Activated T-cell treated with anti-CD3 and anti-CD28 coated beads, Interleukin-2, amount 50 U/mL, for 4 hours (primary cell): ENCODE measurements around the gene SIGLEC6. TPM values are rescaled to one million over a fixed set of nuclear protein-coding genes. Genes with fewer than 3 reads are reported as not detected.
"Not testable (repeated sequence)": the region's sequence is repeated elsewhere in the genome, so short reads cannot be mapped to it uniquely, and the experiment has no call there.

Experiments used
- ATAC-seq, 2 donors: fragments of 200-7000 bp; cut with Tn5 transposase; one replicate each; pipeline ENCODE4 v1.10.0; 2021
- DNase-seq: peaks from one replicate; pipeline ENCODE4 v3.0.0-alpha.2; 2020
- H3K27me3 Mint-ChIP-seq: one replicate; pipeline ENCODE4 v1.8.0; 2021; ENCODE audit warnings: low read depth, mixed read lengths
- H3K36me3 Mint-ChIP-seq: one replicate; pipeline ENCODE4 v1.8.0; 2022; ENCODE audit warnings: mixed read lengths; ENCODE audit not compliant: insufficient read depth
- H3K4me1 Mint-ChIP-seq: one replicate; pipeline ENCODE4 v1.8.0; 2021; ENCODE audit warnings: low read depth, mixed read lengths
- H3K4me3 Mint-ChIP-seq: one replicate; pipeline ENCODE4 v1.8.0; 2021; ENCODE audit warnings: mild to moderate bottlenecking, moderate library complexity, mixed read lengths
- H3K9me3 Mint-ChIP-seq: one replicate; pipeline ENCODE4 v1.8.0; 2021; ENCODE audit warnings: mixed read lengths
- total RNA-seq, 3 donors: library from RNA; stranded (reverse); gene quantifications; one replicate each; pipeline ENCODE4 v1.2.1, GENCODE V29; 2021

The SIGLEC6 gene
- total RNA-seq, 3 donors from 2014 or later: 0.32 TPM; not detected in 2

- peaks cover 14% of the 10 kb centered on the region for H3K27me3 Mint-ChIP-seq
- ATAC-seq (no peak), DNase-seq (no peak)
- H3K9me3 Mint-ChIP-seq: peaks cover 8% of the 10 kb centered on the region
- no peaks in the 10 kb centered on the region for H3K36me3 Mint-ChIP-seq
- H3K4me1 Mint-ChIP-seq: no peaks in the 10 kb centered on the region
- no peak overlapping the region for H3K4me3 Mint-ChIP-seq
Observed at GRCh38 chr19:51508059-51508733, 23.3 kb downstream of the SIGLEC6 start.

GRCh38 chr19:51507640-51508058 is 23.8 kb downstream of the SIGLEC6 start:
- ATAC-seq (no peak), DNase-seq (no peak)
- Mint-ChIP-seq H3K4me3 (no peak overlapping the region), H3K9me3 (peaks cover 8% of the 10 kb centered on the region), H3K27me3 (peaks cover 9% of the 10 kb centered on the region), H3K4me1 (no peaks in the 10 kb centered on the region), H3K36me3 (no peaks in the 10 kb centered on the region)

- ATAC-seq (no peak), DNase-seq (no peak)
- no peaks in the 10 kb centered on the region for H3K4me1 Mint-ChIP-seq
- H3K4me3 Mint-ChIP-seq: no peak overlapping the region
- H3K36me3 Mint-ChIP-seq: no peaks in the 10 kb centered on the region
- peaks cover 10% of the 10 kb centered on the region for H3K27me3 Mint-ChIP-seq
- peaks cover 8% of the 10 kb centered on the region for H3K9me3 Mint-ChIP-seq
Observed at GRCh38 chr19:51507192-51507591, 24.3 kb downstream of the SIGLEC6 start.

GRCh38 chr19:51505904-51506303 is 25.6 kb downstream of the SIGLEC6 start:
- H3K4me1 Mint-ChIP-seq: peaks cover 9% of the 10 kb centered on the region
- no peak overlapping the region for H3K4me3 Mint-ChIP-seq
- ATAC-seq: no peak
- no peaks in the 10 kb centered on the region for H3K36me3 Mint-ChIP-seq
- DNase-seq: no peak
- H3K27me3 Mint-ChIP-seq: peaks cover 13% of the 10 kb centered on the region
- H3K9me3 Mint-ChIP-seq: peaks cover 8% of the 10 kb centered on the region

GRCh38 chr19:51503896-51504295 is 27.6 kb downstream of the SIGLEC6 start:
- no peaks in the 10 kb centered on the region for H3K36me3 Mint-ChIP-seq
- H3K27me3 Mint-ChIP-seq: peaks cover 8% of the 10 kb centered on the region
- ATAC-seq: no peak
- DNase-seq: no peak
- no peak overlapping the region for H3K4me3 Mint-ChIP-seq
- H3K4me1 Mint-ChIP-seq: peaks cover 9% of the 10 kb centered on the region
- peaks cover 8% of the 10 kb centered on the region for H3K9me3 Mint-ChIP-seq

GRCh38 chr19:51503286-51503817 is 28.1 kb downstream of the SIGLEC6 start:
- H3K36me3 Mint-ChIP-seq: no peaks in the 10 kb centered on the region
- ATAC-seq (no peak), DNase-seq (no peak)
- H3K4me1 Mint-ChIP-seq: peaks cover 10% of the 10 kb centered on the region
- H3K9me3 Mint-ChIP-seq: peaks cover 8% of the 10 kb centered on the region
- no peak overlapping the region for H3K4me3 Mint-ChIP-seq
- H3K27me3 Mint-ChIP-seq: peaks cover 6% of the 10 kb centered on the region

GRCh38 chr19:51501594-51502263 is 29.7 kb downstream of the SIGLEC6 start, which contains the start of gene SIGLEC12:
Gene SIGLEC12 (minus strand): TSS chr19:51501800. CDS start chr19:51501733, 67 bp downstream.
- peaks cover 6% of the 10 kb centered on the region for H3K27me3 Mint-ChIP-seq
- ATAC-seq (peak; percentile 43 to 62), DNase-seq (no peak)
- H3K9me3 Mint-ChIP-seq: peaks cover 8% of the 10 kb centered on the region
- peaks cover 10% of the 10 kb centered on the region for H3K4me1 Mint-ChIP-seq
- peak within 1 kb of the TSS; percentile 20 for H3K4me3 Mint-ChIP-seq
- no peaks in the 10 kb centered on the region for H3K36me3 Mint-ChIP-seq

- peaks cover 10% of the 10 kb centered on the region for H3K4me1 Mint-ChIP-seq
- DNase-seq, ATAC-seq, H3K27me3 Mint-ChIP-seq, H3K36me3 Mint-ChIP-seq, H3K4me3 Mint-ChIP-seq, H3K9me3 Mint-ChIP-seq: not testable (repeated sequence)
Observed at GRCh38 chr19:51500931-51501330, 30.5 kb downstream of the SIGLEC6 start.

GRCh38 chr19:51497666-51498065 is 33.8 kb downstream of the SIGLEC6 start:
- Mint-ChIP-seq H3K27me3 (peaks cover 12% of the 10 kb centered on the region), H3K4me3 (no peak overlapping the region), H3K36me3 (no peaks in the 10 kb centered on the region), H3K4me1 (peaks cover 10% of the 10 kb centered on the region), H3K9me3 (no peaks in the 10 kb centered on the region)
- DNase-seq (no peak), ATAC-seq (no peak)

GRCh38 chr19:51493776-51494175 is 37.7 kb downstream of the SIGLEC6 start:
- peaks cover 10% of the 10 kb centered on the region for H3K4me1 Mint-ChIP-seq
- H3K27me3 Mint-ChIP-seq: peaks cover 11% of the 10 kb centered on the region
- H3K36me3 Mint-ChIP-seq: no peaks in the 10 kb centered on the region
- no peak overlapping the region for H3K4me3 Mint-ChIP-seq
- ATAC-seq (no peak), DNase-seq (no peak)
- no peaks in the 10 kb centered on the region for H3K9me3 Mint-ChIP-seq

GRCh38 chr19:51491586-51491985 is 39.9 kb downstream of the SIGLEC6 start:
- Mint-ChIP-seq H3K4me3 (no peak overlapping the region), H3K27me3 (peaks cover 9% of the 10 kb centered on the region), H3K4me1 (peaks cover 16% of the 10 kb centered on the region), H3K36me3 (no peaks in the 10 kb centered on the region), H3K9me3 (peaks cover 3% of the 10 kb centered on the region)
- ATAC-seq (no peak), DNase-seq (no peak)

- H3K9me3 Mint-ChIP-seq: peaks cover 7% of the 10 kb centered on the region
- no peak overlapping the region for H3K4me3 Mint-ChIP-seq
- peaks cover 16% of the 10 kb centered on the region for H3K4me1 Mint-ChIP-seq
- peaks cover 10% of the 10 kb centered on the region for H3K27me3 Mint-ChIP-seq
- H3K36me3 Mint-ChIP-seq: no peaks in the 10 kb centered on the region
- DNase-seq (no peak), ATAC-seq (no peak)
Observed at GRCh38 chr19:51490676-51491075, 40.8 kb downstream of the SIGLEC6 start.

- Mint-ChIP-seq H3K36me3 (no peaks in the 10 kb centered on the region), H3K27me3 (peaks cover 18% of the 10 kb centered on the region), H3K9me3 (peaks cover 7% of the 10 kb centered on the region), H3K4me1 (peaks cover 16% of the 10 kb centered on the region), H3K4me3 (peak overlapping the region; percentile 16)
- ATAC-seq (peak; percentile 89 to 91), DNase-seq (no peak)
Observed at GRCh38 chr19:51489113-51489512, 42.4 kb downstream of the SIGLEC6 start.

GRCh38 chr19:51488491-51488890 is 43.0 kb downstream of the SIGLEC6 start:
- Mint-ChIP-seq H3K36me3 (no peaks in the 10 kb centered on the region), H3K9me3 (peaks cover 7% of the 10 kb centered on the region), H3K4me3 (no peak overlapping the region), H3K27me3 (peaks cover 18% of the 10 kb centered on the region), H3K4me1 (peaks cover 16% of the 10 kb centered on the region)
- ATAC-seq (no peak), DNase-seq (no peak)
